Measurements from ENCODE around the gene SNRNP35.

- no peak for TF ChIP-seq POLR2A (IDR thresholded peaks at IDR 0.05)
- no peak for TF ChIP-seq CTCF (IDR thresholded peaks at IDR 0.05)
Measured at GRCh38 chr12:123513805-123514204, 55.9 kb downstream of the SNRNP35 start.

All from transverse colon (tissue), 3 donors.